ENCODE results near the gene AKIRIN1.

GRCh38 chr1:38989979-38990378 lies 1.1 kb upstream of the AKIRIN1 start:
- no peak for TF ChIP-seq SP1 (IDR thresholded peaks at IDR 0.05)
- TF ChIP-seq FOXM1 (IDR thresholded peaks at IDR 0.05; ENCODE audit: borderline replicate concordance): no peak
- no peak for TF ChIP-seq FOXA1 (IDR thresholded peaks at IDR 0.05)
- no peak for TF ChIP-seq FOXK2 (IDR thresholded peaks at IDR 0.05)

All from HEK293T (cell line).